Mucosa of stomach (tissue), 1 donor: Measurements from ENCODE around the gene PHC2.

Experiments used
- H3K27me3 ChIP-seq: one replicate; pipeline ENCODE4 v1.7.0; 2013; ENCODE audit warnings: mild to moderate bottlenecking, low read length; ENCODE audit not compliant: control insufficient read depth, insufficient read depth
- H3K36me3 ChIP-seq: one replicate; pipeline ENCODE4 v1.7.0; 2013; ENCODE audit warnings: low read length; ENCODE audit not compliant: control insufficient read depth, insufficient read depth
- H3K4me1 ChIP-seq: one replicate; pipeline ENCODE4 v1.7.0; 2013; ENCODE audit warnings: mild to moderate bottlenecking, low read length; ENCODE audit not compliant: control insufficient read depth, insufficient read depth
- H3K4me3 ChIP-seq: one replicate; pipeline ENCODE4 v1.7.0; 2013; ENCODE audit warnings: low read length
- H3K9ac ChIP-seq: one replicate; pipeline ENCODE4 v1.7.0; 2013; ENCODE audit warnings: mild to moderate bottlenecking, low read length, moderate library complexity
- H3K9me3 ChIP-seq: one replicate; pipeline ENCODE4 v1.7.0; 2013; ENCODE audit warnings: mild to moderate bottlenecking, low read length, moderate library complexity; ENCODE audit not compliant: control insufficient read depth
- donor health status: Pancreatic carcinoma.

The PHC2 gene

GRCh38 chr1:33407352-33408092 is 23.4 kb downstream of the PHC2 start:
- H3K27me3 ChIP-seq: no peaks in the 10 kb centered on the region
- no peak overlapping the region for H3K4me3 ChIP-seq
- no peaks in the 10 kb centered on the region for H3K9me3 ChIP-seq
- H3K36me3 ChIP-seq: no peaks in the 10 kb centered on the region
- no peaks in the 10 kb centered on the region for H3K4me1 ChIP-seq
- no peak overlapping the region for H3K9ac ChIP-seq

- no peak overlapping the region for H3K4me3 ChIP-seq
- no peaks in the 10 kb centered on the region for H3K9me3 ChIP-seq
- no peak overlapping the region for H3K9ac ChIP-seq
- H3K36me3 ChIP-seq: no peaks in the 10 kb centered on the region
- no peaks in the 10 kb centered on the region for H3K27me3 ChIP-seq
- H3K4me1 ChIP-seq: no peaks in the 10 kb centered on the region
Observed at GRCh38 chr1:33402206-33402605, 28.7 kb downstream of the PHC2 start.

GRCh38 chr1:33401471-33401870 is 29.4 kb downstream of the PHC2 start:
- H3K9me3 ChIP-seq: no peaks in the 10 kb centered on the region
- H3K9ac ChIP-seq: no peak overlapping the region
- H3K36me3 ChIP-seq: no peaks in the 10 kb centered on the region
- no peak overlapping the region for H3K4me3 ChIP-seq
- H3K27me3 ChIP-seq: no peaks in the 10 kb centered on the region
- no peaks in the 10 kb centered on the region for H3K4me1 ChIP-seq

GRCh38 chr1:33400153-33400911 is 30.6 kb downstream of the PHC2 start:
- no peaks in the 10 kb centered on the region for H3K27me3 ChIP-seq
- H3K9me3 ChIP-seq: no peaks in the 10 kb centered on the region
- H3K36me3 ChIP-seq: no peaks in the 10 kb centered on the region
- no peak overlapping the region for H3K9ac ChIP-seq
- no peaks in the 10 kb centered on the region for H3K4me1 ChIP-seq
- H3K4me3 ChIP-seq: no peak overlapping the region

- H3K36me3 ChIP-seq: no peaks in the 10 kb centered on the region
- H3K27me3 ChIP-seq: no peaks in the 10 kb centered on the region
- no peaks in the 10 kb centered on the region for H3K9me3 ChIP-seq
- H3K4me3 ChIP-seq: no peak overlapping the region
- no peaks in the 10 kb centered on the region for H3K4me1 ChIP-seq
- no peak overlapping the region for H3K9ac ChIP-seq
Observed at GRCh38 chr1:33399375-33399774, 31.5 kb downstream of the PHC2 start.

GRCh38 chr1:33397994-33398393 is 32.9 kb downstream of the PHC2 start:
- H3K9ac ChIP-seq: no peak overlapping the region
- no peaks in the 10 kb centered on the region for H3K9me3 ChIP-seq
- no peaks in the 10 kb centered on the region for H3K4me1 ChIP-seq
- no peak overlapping the region for H3K4me3 ChIP-seq
- no peaks in the 10 kb centered on the region for H3K36me3 ChIP-seq
- no peaks in the 10 kb centered on the region for H3K27me3 ChIP-seq

- no peaks in the 10 kb centered on the region for H3K27me3 ChIP-seq
- H3K36me3 ChIP-seq: no peaks in the 10 kb centered on the region
- H3K9me3 ChIP-seq: no peaks in the 10 kb centered on the region
- H3K4me1 ChIP-seq: no peaks in the 10 kb centered on the region
- no peak overlapping the region for H3K4me3 ChIP-seq
- H3K9ac ChIP-seq: no peak overlapping the region
Observed at GRCh38 chr1:33397125-33397506, 33.8 kb downstream of the PHC2 start.

GRCh38 chr1:33396188-33397124 is 34.4 kb downstream of the PHC2 start:
- no peaks in the 10 kb centered on the region for H3K36me3 ChIP-seq
- H3K4me3 ChIP-seq: no peak overlapping the region
- H3K27me3 ChIP-seq: no peaks in the 10 kb centered on the region
- no peak overlapping the region for H3K9ac ChIP-seq
- no peaks in the 10 kb centered on the region for H3K4me1 ChIP-seq
- no peaks in the 10 kb centered on the region for H3K9me3 ChIP-seq

GRCh38 chr1:33394770-33395169 is 36.1 kb downstream of the PHC2 start:
- H3K9me3 ChIP-seq: no peaks in the 10 kb centered on the region
- H3K4me1 ChIP-seq: no peaks in the 10 kb centered on the region
- H3K27me3 ChIP-seq: no peaks in the 10 kb centered on the region
- no peak overlapping the region for H3K9ac ChIP-seq
- H3K4me3 ChIP-seq: no peak overlapping the region
- H3K36me3 ChIP-seq: no peaks in the 10 kb centered on the region

- H3K4me1 ChIP-seq: no peaks in the 10 kb centered on the region
- no peaks in the 10 kb centered on the region for H3K27me3 ChIP-seq
- H3K4me3 ChIP-seq: no peak overlapping the region
- H3K9me3 ChIP-seq: no peaks in the 10 kb centered on the region
- no peak overlapping the region for H3K9ac ChIP-seq
- H3K36me3 ChIP-seq: no peaks in the 10 kb centered on the region
Observed at GRCh38 chr1:33393991-33394390, 36.9 kb downstream of the PHC2 start.

- Histone ChIP-seq H3K27me3 (no peaks in the 10 kb centered on the region), H3K4me1 (no peaks in the 10 kb centered on the region), H3K9me3 (no peaks in the 10 kb centered on the region), H3K9ac (no peak overlapping the region), H3K36me3 (no peaks in the 10 kb centered on the region), H3K4me3 (no peak overlapping the region)
Observed at GRCh38 chr1:33393524-33393923, 37.4 kb downstream of the PHC2 start.

- no peaks in the 10 kb centered on the region for H3K4me1 ChIP-seq
- H3K4me3 ChIP-seq: no peak overlapping the region
- no peaks in the 10 kb centered on the region for H3K9me3 ChIP-seq
- H3K27me3 ChIP-seq: no peaks in the 10 kb centered on the region
- H3K9ac ChIP-seq: no peak overlapping the region
- H3K36me3 ChIP-seq: no peaks in the 10 kb centered on the region
Observed at GRCh38 chr1:33392639-33393038, 38.3 kb downstream of the PHC2 start.
